NCI-H1436 treated with DMSO at 0.1 percent for 48 hours (cell line): ENCODE measurements around the gene LCTL.
"Not testable (repeated sequence)": the region's sequence is repeated elsewhere in the genome, so short reads cannot be mapped to it uniquely, and the experiment has no call there.

Experiments
- DNase-seq: peaks from one replicate; lab custom pipeline; 2025; lab: John Stamatoyannopoulos, UW

LCTL gene

DNA sequence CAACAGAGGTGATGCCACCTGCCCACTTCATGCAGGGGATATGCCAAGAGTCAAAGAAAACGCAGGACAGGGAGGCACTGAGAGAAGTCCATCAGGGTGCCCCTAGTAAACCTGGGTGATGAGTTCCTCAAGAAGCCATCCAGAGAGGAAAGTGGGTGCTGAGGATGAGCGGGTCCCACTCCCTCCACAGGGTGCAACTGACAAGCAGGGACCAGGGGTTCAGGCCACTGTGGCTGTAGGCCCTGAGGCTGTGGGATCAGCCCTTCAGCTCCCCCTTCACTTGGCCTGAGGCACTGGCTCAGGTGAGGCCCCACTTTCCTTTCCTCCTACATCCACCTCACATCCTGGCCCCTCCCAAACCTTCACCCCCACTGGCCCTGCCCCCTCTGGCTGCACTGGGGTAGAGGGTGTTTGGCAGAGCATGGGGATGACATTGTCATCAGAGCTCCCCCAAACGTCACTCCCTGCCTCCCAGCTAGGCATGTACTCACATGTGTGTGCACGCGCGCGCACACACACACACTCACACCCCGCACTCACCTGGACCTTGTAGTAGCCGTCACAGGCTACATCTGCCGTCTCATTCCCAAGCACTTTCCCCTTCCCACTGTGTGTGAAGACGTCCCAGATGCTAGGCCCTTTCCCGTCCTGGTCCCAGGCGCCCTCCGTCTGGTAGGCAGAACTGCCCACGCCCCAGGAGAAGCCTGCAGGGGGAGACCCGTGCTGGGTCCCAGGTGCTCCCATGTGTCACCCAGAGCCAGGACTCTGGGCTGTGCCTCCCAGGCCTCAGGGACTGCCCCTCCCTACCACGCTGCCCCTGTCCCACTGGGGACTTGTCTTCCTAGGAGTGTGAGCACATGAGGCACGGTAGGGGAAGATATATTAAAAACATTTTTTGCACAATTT is 1.4 kb downstream of the LCTL start:
- DNase-seq, result no peak

DNA sequence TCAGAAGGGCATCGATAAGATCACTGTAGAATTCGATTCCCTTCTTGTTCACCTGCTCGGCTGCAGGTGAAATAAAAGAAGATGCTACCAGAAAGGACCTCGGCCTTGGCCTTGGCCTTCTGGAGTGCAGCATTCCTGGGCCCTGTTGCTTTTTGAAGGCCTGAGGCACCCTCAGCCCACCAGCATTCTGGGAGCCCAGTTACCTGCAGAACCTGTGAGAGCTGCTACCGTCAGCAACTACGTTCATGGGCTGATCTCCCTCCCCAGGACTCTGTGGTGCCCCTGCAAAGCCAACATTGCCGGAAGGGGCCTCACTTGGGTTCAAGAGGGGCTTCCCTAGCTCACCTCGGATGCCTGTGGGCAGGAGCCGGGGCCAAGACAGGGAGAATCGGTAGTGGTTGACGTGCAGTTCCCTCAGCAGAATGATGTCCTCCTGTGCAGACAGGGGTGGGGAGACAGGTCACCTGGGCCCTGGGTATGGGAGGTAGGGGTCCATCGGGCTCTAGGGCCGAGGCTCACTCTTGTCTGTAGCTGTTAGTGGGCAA is 2.2 kb downstream of the LCTL start:
- DNase-seq, result no peak

DNA sequence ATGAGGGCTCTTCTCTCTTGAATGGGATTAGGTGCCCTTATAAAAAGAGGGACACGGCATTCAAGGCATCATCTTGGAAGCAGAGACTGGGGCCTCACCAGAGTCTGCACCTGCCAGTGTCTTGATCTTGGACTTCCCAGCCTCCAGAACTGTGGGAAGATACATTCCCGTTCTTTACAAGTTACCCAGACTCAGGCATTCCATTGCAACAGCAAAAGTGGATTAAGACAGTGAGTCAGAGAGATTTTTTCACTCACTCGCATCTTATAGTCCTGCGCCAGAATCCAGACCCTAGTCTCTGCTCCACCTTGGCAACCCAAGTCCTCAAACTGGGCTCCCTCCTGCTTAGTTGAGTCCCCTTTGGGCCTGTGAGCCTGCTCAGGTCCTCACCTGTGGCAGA is 2.7 kb downstream of the LCTL start:
- DNase-seq, result no peak

DNA sequence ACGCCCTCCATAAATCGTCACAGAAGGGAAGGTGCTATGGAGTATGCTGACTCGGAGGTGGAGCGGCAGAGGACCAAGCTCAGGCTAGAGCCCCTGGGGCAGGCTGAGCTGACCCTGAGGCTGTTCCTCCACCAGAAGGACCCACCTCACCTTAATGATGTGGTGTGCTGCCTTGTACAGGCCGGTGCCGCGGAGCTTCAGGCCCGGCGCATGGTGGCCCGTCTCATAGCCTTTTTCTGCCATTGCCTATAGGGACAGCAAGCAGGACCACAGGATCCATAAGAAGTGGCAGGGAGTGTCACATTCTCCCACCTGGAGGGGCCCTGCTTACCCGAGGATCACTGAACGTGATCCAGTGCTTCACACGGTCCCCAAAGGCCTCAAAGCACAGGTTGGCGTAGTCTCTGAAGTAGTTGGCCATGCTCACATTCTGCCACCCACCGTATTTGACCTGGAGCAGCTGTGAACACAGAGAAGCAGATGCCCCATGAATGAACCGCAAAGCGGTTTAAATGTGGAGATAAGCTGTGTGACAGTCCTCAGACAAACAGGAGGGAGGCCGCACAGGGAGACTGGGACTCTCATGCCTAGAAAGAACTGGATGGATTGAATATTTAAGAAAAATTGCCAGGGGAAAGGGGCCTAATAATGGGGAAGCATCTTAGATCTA is 4.8 kb downstream of the LCTL start:
- no peak for DNase-seq

DNA sequence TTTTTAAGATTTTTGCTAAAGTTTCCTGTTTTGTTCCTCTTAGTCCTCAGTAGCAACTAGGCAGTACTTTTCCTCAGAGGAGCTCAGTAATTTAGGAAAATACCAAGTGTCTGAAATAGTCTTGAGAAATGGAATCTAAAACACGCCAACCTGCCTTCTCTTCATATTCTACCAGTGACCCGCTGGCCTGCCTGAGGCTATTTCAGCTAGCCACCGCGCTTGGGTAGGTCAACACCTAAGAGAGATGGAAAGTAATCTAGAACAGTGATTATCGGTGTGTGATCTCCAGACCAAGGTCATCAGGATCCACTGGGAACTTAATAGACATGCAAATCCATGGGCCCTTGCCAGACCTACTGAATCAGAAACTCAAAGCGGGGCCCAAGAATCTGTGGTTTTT is 7.5 kb downstream of the LCTL start:
- DNase-seq, result no peak

DNA sequence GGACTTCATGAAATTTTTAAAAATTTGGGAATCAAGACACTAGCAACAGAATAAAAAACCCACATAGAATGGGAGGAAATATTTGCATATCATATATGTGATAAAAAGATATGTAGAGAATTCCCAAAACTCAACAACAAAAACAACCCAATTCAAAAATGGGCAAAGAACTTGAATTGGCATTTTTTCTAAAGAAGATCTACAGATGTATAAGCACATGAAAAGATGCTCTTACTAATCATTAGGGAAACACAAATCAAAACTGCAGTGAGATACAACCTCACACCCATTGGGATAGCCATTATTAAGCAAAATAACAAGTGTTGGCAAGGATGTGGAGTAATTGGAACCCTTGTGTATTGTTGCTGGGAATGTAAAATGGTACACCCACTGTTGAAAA is 10.1 kb downstream of the LCTL start:
- no peak for DNase-seq

DNA sequence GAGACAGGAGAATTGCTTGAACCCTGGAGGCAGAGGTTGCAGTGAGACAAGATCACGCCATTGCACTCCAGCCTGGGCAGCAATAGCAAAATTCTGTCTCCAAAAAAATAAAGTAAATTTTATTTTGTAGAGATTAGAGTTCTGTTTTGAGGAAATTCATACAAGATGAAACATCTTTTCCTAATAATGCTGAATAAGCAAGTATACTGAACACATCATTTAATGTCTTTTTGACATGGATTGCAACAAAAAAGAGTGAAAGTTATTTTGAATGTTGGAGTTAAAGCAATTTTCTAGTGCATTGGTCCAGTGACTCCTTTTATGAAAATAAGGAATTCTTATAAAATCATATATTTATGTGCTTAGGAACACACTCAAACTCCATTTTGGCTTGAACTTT is 20.5 kb downstream of the LCTL start:
- DNase-seq, result no peak

DNA sequence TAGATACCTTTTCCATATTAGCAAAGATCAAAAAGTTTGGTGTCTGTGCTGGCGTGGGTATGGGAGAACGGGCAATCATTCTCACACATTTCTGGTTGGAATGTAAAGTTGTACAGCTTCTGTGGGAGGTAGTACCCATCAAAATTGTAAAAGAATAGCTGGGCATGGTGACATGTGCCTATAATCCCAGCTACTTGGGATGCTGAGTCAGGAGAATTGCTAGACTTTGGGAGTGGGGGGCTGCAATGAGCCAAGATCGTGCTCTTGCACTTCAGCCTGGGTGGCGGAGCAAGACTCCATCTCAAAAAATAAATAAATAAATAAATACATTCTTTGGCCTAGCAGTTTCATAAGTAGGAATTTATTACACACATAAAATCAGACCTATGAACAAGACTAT is 22.9 kb downstream of the LCTL start:
- no peak for DNase-seq

DNA sequence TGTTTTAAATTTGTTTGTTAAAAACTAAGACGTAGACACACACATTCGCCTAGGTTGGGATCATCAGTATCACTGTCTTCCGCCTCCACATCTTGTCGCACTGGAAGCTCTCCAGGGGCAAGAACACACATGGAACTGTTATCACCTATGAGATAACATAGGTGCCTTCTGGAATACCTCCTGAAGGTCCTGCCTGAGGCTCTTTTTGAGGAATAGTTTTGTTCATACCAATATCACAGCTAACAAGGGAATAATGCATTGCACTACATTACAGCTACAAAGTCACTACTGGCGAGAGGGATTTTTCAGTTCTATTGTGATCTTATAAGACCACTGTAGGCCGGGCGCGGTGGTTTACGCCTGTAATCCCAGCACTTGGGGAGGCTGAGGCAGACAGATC is 30.7 kb downstream of the LCTL start:
- DNase-seq, result no peak

DNA sequence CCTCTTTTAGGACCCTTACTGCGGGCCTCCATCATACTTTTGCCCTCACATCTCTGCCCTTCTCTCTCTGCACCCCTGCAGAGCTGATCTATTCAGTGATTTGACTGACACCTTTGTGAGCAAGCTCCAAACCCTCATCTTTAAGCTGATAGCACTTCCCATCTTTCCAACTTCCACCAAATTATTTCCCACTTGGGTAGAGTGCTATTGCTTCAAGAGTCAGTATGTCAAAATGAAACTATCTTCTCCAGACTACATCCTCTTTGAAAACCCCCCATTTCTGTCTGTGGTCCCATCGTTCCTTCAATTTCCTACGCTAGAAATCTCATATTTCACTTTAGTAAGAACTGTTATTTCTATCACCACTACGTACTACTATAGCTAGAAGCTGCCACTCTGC is 41.0 kb downstream of the LCTL start:
- DNase-seq, result no peak

DNA sequence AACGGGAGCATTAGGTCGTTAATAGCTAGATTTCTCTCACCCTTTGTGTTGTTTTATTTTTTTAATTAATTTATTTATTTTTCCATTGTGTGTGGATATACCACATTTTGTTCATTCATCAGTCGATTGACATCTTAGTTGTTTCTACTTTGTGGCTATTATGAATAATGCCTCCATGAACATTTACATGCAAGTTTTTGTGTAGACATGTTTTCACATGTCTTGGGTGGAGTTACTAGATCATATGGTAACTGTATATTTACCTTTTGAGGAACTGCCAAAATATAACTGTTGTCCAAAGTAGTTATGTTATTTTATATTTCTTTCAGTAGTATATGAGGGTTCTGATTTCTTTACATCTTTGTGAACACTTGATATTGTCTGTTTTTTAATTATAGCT is 41.9 kb downstream of the LCTL start:
- DNase-seq, result no peak

DNA sequence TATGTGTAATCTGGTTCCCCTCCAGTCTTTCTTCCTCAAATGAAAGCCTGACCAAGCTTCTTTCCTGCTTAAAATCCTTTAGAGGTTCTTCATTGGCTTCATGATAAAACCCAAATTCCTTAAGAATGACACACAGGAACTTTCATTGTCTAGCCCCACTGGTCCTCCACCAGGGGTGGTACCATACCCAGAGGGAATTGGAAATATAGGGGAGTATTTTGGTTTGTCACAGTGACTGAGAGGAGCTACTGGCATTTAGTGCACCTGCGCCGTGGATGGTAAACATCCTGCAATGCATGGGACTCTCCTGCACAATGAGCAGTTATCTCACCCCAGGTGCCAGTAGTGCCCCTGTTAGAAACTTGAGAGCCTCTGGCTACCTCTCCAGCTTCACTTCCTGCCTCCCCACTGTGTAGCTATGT is 49.9 kb downstream of the LCTL start:
- no peak for DNase-seq

DNA sequence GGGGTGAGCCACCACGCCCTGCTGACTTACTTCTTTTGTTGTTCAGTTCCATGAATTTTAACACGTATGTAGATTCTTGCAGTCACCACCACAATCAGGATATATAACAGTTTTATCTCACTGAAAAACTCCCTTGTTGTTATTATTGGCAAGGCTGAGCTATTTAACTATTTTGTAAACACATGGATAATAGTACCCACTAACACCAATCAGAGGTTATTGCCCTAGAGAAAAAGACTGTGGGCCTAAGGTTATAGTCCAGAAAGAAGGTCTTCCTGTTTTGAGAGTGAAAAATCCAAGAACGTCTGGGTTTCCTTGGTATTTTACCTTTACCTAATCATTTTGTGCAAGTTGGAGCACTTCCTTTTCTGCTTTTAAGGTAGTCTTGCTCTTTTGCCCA is 51.2 kb downstream of the LCTL start:
- no peak for DNase-seq

DNA sequence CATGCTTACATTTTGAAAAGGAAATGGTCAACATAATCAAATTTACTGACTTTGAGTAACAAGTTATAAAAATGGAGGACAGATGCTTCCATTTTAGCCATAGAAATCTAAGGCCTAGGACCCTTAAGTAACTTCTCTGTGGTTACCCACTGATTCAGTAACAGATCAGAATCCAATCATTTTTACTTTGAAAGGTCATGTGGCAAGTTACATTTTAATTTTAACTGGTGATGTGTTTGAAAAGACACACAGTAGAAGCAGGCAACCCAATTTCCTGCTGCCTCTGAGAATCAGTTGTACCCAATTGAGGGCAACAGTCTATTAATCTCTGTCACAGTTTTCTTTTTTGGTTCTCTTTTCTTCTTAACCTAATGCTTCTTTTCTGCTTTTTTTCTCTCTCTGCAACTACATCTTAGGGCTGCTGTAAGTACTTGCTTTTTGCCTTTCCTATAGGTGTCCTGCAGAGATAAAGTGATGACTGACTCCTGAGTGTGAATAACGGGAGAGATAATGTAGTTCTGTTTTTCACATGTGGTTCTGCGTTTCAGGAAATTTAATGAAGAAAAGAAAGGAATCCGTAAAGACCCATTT is 57.4 kb downstream of the LCTL start:
- DNase-seq, result no peak

DNA sequence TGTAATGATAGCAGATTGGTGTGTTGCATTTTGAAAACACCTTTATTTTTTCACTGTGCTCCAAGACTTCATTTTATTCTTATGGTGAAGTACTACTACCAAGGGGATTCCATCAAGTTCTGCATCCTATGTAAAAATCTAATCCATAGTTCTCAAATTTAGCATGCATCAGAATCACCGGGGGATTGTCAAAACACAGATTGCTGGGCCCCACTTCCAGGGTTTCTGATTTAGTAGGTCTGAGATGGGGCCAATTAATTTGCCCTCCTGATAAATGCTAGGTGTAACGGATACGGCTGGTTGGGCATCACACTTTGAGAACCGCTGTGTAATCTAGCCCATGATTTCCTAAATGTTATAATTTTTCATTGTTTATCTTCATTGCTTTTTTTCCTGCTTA is 60.0 kb downstream of the LCTL start:
- no peak for DNase-seq

DNA sequence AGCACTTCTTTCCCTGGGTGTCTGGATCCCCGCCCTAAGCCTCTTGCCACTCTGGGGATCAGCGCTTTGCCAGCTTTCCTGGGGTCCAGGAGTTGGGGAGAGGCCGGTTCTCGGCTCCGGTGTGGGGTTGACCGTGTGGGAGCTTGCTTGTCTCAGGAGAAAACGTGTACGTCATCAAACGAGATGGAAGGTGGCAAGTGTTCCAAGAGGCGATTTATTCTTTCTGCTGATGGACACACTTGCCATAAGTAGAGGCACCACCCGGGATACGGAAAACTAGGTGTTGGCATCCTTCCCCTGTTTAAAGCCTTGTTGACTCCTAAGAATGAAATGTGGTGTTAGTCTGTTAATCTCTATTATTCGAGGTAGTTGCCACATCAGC is 60.4 kb downstream of the LCTL start:
- no peak for DNase-seq

DNA sequence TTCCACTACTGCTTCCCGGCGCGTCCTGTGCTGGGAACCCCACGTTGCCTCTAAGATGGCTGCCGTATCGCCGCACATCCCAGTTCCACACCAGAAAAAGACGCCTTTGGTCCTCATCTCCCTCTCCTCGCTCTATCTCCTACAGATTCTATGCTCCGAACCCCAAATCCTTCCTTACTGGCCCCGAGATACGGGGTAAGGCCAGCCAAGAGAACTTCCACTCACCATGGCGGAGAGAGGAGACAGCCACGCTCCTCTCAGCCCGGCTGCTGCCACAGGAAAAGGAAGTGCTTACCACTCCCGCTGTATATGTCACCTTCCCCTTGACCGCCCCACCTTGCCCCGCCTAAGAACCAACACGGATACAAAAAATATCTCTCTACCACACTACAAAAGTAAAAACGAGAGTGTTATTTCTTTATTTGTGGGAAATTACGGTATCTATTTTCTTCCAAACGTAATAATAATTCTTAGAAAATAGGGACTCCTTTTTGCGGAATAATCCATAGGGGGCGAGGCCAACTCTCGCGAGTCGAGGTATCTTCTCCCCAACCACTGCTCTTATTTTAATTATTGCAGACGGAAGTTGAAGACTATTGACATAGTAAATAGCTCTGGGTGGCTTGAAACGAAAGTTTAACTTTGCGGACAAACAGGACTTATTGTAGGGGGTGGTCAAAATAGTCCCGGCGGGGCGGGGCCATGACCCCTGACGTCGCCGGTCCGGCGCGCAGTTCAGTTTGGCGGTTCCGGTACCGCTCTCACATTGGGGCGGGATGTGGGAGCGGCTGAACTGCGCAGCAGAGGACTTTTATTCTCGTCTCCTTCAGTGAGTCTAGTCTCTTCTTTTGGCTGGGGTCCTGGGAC is 61.0 kb downstream of the LCTL start, which contains the start of the genes RPL4 and ZWILCH:
RPL4 (minus strand) TSS at position 293 of the 867 bp plus-strand sequence; CDS start at position 228, 65 bp downstream.
ZWILCH (plus strand) TSS at position 764 of the 867 bp plus-strand sequence; CDS start at position 777, 13 bp downstream.
- DNase-seq, result peak; percentile 18

DNA sequence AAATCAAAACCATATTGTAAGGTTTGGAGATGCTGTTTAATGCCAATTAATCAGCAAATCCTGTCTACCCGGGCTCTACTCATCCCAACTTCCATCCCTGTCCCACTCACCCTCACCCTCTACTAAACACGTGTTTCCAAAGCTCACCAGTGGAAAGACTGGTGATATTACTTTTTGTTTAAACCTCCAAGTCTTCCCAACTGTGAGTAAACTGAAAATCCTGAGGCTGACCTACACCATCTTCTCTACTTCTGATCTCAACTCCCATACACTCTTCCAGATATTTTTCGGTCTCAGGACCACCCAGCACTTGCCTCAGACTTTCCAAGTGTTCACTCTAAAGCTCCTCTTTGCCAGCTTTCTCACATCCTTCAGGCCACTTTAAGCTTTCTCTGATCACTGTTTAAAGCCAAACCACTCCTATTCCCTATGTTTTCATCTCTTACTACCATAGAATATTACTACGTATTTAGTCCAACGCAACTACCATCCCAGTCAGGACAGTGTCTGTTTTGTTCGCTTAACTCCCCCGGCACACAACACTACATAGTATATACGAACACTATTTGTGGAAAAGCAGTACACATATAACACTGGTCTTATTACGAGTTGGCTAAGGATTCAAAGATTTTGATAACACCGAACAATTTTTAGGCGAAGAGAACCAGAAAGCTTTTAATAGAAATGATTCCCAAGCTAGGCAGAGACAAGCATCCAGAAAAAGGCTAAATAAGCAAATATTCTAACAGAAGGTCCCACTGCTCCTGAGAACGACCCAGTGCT is 61.8 kb downstream of the LCTL start:
- DNase-seq, result no peak

DNA sequence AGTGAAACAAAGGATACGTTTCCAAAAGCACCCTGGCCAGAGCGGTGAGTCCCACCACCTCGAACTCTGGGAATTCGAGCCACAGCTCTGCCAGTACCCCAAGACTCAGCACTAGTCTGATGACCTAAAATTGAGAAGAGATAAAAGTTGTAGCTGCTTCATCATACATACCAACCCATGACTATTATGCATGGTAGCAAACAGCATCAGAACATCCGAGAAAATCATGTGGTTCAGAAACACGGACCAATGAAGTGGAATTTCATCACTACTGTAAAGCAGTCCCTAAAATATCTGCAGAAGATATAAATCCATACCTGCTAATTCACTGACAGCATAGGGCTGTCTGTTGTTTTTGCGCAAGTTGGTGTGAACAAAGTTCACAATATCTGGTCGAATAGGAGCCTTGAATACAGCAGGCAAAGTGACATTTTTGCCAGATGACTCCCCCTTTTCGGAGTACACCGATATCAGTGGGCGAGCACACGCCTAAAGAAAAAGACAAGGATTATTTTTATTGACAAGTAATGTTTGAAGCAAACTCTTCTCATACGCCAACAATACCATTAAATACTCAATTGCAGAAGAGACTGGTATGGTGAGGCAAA is 62.7 kb downstream of the LCTL start:
- DNase-seq, result not testable (repeated sequence)

DNA sequence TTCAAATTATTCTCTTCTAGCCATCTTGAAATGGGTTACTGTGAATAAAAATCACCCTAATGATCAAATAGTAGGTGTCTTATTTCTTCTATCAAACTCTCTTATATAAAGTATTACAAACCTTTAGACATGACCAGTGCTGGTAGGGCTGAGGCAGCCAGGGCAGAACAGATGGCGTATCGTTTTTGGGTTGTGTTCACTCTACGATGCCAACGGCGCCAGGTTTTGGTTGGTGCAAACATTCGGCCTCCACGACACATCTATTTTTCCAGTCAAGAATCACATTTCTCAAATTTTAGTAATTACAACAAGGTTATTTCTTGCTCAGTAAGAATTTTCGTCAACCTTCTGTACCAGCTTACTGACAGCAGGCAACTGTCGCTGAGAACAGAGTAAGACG is 63.3 kb downstream of the LCTL start:
- no peak for DNase-seq
